IPS DF 4.7 (cell line): ENCODE data around the gene ROR1.

Source experiments
- DNase-seq: peaks from one replicate; pipeline ENCODE4 v3.0.0-alpha.2; 2013; ENCODE audit warnings: low spot score; ENCODE audit errors: extremely low read depth

Gene ROR1

GRCh38 chr1:63854091-63854490 is 80.3 kb downstream of the ROR1 start:
- DNase-seq, result no peak

- DNase-seq, result no peak
These were observed 82.1 kb downstream of the ROR1 start for GRCh38 chr1:63855942-63856341.

GRCh38 chr1:63856924-63857323 is 83.1 kb downstream of the ROR1 start:
- no peak for DNase-seq

- DNase-seq, result no peak
These were observed 83.7 kb downstream of the ROR1 start for GRCh38 chr1:63857478-63857877.

GRCh38 chr1:63858153-63858552 is 84.3 kb downstream of the ROR1 start:
- DNase-seq, result no peak

- no peak for DNase-seq
These were observed 85.9 kb downstream of the ROR1 start for GRCh38 chr1:63859480-63860275.

GRCh38 chr1:63861052-63861691 is 87.4 kb downstream of the ROR1 start:
- no peak for DNase-seq

- DNase-seq, result no peak
These were observed 89.3 kb downstream of the ROR1 start for GRCh38 chr1:63863145-63863544.

GRCh38 chr1:63864224-63864641 is 90.4 kb downstream of the ROR1 start:
- no peak for DNase-seq

- no peak for DNase-seq
These were observed 91.7 kb downstream of the ROR1 start for GRCh38 chr1:63865561-63865960.

GRCh38 chr1:63866084-63866483 is 92.3 kb downstream of the ROR1 start:
- no peak for DNase-seq

GRCh38 chr1:63867429-63868176 is 93.8 kb downstream of the ROR1 start:
- DNase-seq, result no peak

- no peak for DNase-seq
These were observed 94.5 kb downstream of the ROR1 start for GRCh38 chr1:63868268-63868781.

GRCh38 chr1:63870152-63870551 is 96.3 kb downstream of the ROR1 start:
- DNase-seq, result no peak

- no peak for DNase-seq
These were observed 97.6 kb downstream of the ROR1 start for GRCh38 chr1:63871463-63871862.

- DNase-seq, result no peak
These were observed 99.9 kb downstream of the ROR1 start for GRCh38 chr1:63873751-63874150.

GRCh38 chr1:63874278-63874880 is 100.6 kb downstream of the ROR1 start:
- no peak for DNase-seq

- DNase-seq, result no peak
These were observed 101.8 kb downstream of the ROR1 start for GRCh38 chr1:63875636-63876035.

- DNase-seq, result no peak
These were observed 103.4 kb downstream of the ROR1 start for GRCh38 chr1:63877021-63877767.

GRCh38 chr1:63877816-63878215 is 104.0 kb downstream of the ROR1 start:
- no peak for DNase-seq

GRCh38 chr1:63878932-63879331 is 105.1 kb downstream of the ROR1 start:
- DNase-seq, result no peak
